ENCODE data around the gene CD53.

DNA sequence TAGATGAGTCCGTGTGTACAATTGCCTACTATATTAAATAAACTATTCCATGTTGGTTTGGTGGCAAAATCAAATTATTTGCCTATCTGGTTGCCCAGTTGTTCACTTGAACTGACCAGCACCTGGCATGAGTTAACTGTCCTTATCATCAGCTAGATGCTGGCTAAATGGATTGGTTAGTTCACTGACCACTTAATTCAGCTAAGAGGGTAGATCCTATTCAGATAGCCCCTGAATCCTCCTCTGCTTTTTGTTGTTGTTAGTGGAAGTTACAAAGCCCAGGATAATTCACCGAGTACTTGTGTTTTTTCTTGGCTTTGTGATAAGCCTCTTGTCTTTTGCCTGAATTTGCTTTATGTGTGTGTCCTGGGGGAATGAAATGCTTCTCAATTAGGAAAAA is 22.8 kb upstream of the CD53 start:
- no peak for TF ChIP-seq TAF1 (IDR thresholded peaks at IDR 0.05; ENCODE audit: borderline replicate concordance, insufficient read depth, low read length)
- TF ChIP-seq, protein P1, sequence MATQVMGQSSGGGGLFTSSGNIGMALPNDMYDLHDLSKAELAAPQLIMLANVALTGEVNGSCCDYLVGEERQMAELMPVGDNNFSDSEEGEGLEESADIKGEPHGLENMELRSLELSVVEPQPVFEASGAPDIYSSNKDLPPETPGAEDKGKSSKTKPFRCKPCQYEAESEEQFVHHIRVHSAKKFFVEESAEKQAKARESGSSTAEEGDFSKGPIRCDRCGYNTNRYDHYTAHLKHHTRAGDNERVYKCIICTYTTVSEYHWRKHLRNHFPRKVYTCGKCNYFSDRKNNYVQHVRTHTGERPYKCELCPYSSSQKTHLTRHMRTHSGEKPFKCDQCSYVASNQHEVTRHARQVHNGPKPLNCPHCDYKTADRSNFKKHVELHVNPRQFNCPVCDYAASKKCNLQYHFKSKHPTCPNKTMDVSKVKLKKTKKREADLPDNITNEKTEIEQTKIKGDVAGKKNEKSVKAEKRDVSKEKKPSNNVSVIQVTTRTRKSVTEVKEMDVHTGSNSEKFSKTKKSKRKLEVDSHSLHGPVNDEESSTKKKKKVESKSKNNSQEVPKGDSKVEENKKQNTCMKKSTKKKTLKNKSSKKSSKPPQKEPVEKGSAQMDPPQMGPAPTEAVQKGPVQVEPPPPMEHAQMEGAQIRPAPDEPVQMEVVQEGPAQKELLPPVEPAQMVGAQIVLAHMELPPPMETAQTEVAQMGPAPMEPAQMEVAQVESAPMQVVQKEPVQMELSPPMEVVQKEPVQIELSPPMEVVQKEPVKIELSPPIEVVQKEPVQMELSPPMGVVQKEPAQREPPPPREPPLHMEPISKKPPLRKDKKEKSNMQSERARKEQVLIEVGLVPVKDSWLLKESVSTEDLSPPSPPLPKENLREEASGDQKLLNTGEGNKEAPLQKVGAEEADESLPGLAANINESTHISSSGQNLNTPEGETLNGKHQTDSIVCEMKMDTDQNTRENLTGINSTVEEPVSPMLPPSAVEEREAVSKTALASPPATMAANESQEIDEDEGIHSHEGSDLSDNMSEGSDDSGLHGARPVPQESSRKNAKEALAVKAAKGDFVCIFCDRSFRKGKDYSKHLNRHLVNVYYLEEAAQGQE (IDR thresholded peaks at IDR 0.05; ENCODE audit: insufficient read depth in 1 of 2, low read depth in 2 of 2, low read length in 2 of 2) = no peak
